OCI-M1 (cell line): ENCODE results near the gene AKR7A2.
"Not testable (repeated sequence)": the region's sequence is repeated elsewhere in the genome, so short reads cannot be mapped to it uniquely, and the experiment has no call there.

Experiments used
- DNase-seq: peaks from one replicate; lab custom pipeline; 2025; lab: John Stamatoyannopoulos, UW

Gene AKR7A2

GRCh38 chr1:19262047-19262446, 49.9 kb downstream of the AKR7A2 start:
- DNase-seq = no peak

- DNase-seq = no peak
Observed at GRCh38 chr1:19260211-19261138, 51.5 kb downstream of the AKR7A2 start.

DNA sequence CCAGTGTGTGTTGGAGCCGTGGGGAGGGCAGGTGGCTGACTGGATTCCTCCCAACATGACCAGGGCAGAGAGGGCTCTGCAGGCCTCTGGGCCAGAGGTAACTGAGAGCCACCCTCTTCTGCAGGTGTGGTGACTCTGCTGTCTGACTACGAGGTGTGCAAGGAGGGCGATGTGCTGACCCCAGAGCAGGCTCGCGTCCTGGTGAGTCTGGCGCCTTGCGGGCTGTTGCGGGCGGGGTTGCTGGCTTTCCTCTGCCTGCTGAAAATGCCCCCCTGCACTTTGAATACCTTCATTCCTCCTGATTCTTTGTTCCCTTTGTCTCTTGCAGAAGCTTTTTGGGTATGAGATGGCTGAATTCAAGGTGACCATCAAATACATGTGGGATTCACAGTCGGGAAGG, 53.6 kb downstream of the AKR7A2 start:
- no peak for DNase-seq

- no peak for DNase-seq
Observed at GRCh38 chr1:19257178-19257914, 54.6 kb downstream of the AKR7A2 start.

DNA sequence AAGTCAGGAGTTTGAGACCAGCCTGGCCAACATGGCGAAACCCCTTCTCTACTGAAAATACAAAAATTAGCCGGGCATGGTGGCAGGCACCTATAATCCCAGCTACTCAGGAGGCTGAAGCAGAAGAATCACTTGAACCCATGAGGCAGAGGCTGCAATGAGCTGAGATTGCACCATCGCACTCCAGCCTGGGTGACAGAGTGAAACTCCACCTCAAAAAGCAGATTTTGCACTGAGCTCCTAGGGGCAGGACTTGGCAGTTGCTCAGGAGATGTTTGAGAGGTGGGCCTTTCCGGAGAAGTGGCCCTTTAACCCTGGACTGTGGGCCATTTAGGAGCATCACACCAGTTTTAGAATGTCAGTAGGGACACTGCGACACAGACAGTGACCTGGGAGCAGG, 55.6 kb downstream of the AKR7A2 start:
- not testable (repeated sequence) for DNase-seq

GRCh38 chr1:19255288-19255687, 56.7 kb downstream of the AKR7A2 start:
- no peak for DNase-seq

GRCh38 chr1:19254416-19254815, 57.5 kb downstream of the AKR7A2 start:
- no peak for DNase-seq
